OCI-LY7 (cell line): Measurements from ENCODE around the gene RNF7.

ENCODE experiments used
- EZH2phosphoT487 ChIP-seq: fragments of 200-600 bp; sonication (generic); IDR thresholded peaks from 2 replicates; pipeline ENCODE4 v1.6.1; 2018; ENCODE audit warnings: low read depth, borderline replicate concordance, mild to moderate bottlenecking, mixed run types, antibody characterized with exemption, low read length, moderate library complexity, mixed read lengths
- TF ChIP-seq, protein P1 (sequence below): fragments of 200-600 bp; sonication (generic); conservative IDR thresholded peaks from 2 replicates; pipeline ENCODE4 v1.5.1; 2014; ENCODE audit warnings: mild to moderate bottlenecking, antibody characterized with exemption, low read length, moderate library complexity, mixed read lengths

DNA sequence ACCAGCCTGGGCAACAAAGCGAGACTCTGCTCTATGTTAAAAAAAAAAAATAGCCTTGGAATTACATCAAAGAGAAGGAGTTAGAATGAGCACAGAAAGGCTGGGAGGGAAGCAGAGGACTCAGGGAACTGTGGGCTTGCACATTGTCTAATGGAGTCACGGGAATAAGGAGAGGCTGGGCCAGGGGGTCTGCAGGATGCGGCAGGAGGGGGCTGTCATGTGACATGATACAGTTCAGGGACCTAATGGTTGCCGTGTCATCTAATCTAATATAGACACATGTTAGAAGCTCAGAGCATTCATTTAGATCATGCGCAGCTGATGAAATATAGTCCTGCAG lies 57.6 kb downstream of the RNF7 start:
- TF ChIP-seq, protein P1, sequence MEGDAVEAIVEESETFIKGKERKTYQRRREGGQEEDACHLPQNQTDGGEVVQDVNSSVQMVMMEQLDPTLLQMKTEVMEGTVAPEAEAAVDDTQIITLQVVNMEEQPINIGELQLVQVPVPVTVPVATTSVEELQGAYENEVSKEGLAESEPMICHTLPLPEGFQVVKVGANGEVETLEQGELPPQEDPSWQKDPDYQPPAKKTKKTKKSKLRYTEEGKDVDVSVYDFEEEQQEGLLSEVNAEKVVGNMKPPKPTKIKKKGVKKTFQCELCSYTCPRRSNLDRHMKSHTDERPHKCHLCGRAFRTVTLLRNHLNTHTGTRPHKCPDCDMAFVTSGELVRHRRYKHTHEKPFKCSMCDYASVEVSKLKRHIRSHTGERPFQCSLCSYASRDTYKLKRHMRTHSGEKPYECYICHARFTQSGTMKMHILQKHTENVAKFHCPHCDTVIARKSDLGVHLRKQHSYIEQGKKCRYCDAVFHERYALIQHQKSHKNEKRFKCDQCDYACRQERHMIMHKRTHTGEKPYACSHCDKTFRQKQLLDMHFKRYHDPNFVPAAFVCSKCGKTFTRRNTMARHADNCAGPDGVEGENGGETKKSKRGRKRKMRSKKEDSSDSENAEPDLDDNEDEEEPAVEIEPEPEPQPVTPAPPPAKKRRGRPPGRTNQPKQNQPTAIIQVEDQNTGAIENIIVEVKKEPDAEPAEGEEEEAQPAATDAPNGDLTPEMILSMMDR, result no peak
- no peak for TF ChIP-seq EZH2phosphoT487
